CD4-positive, alpha-beta T cell treated with Interleukin-17A for 4 hours (primary cell): Measurements from ENCODE around the gene DMRT2.

Experiments
- DNase-seq: peaks from one replicate; pipeline ENCODE4 v3.0.0-alpha.2; 2020; ENCODE audit warnings: mixed read lengths

DMRT2 gene

GRCh38 chr9:1050125-1050895, at the start of gene DMRT2:
Gene DMRT2, plus strand, starts transcription at chr9:1050357. Its CDS starts 1,257 bp downstream, at chr9:1051614.
- DNase-seq = no peak

- DNase-seq = no peak
These were observed 48.3 kb upstream of the DMRT2 start for GRCh38 chr9:1001838-1002237.

- no peak for DNase-seq
These were observed 47.5 kb upstream of the DMRT2 start for GRCh38 chr9:1002678-1003077.

- DNase-seq = no peak
These were observed 45.0 kb upstream of the DMRT2 start for GRCh38 chr9:1005043-1005667.

- DNase-seq = no peak
These were observed 42.8 kb upstream of the DMRT2 start for GRCh38 chr9:1007312-1007711.

GRCh38 chr9:1008216-1008615, 41.9 kb upstream of the DMRT2 start:
- no peak for DNase-seq

- peak; percentile 75 for DNase-seq
These were observed 41.0 kb upstream of the DMRT2 start for GRCh38 chr9:1009101-1009707.

GRCh38 chr9:1013021-1013420, 37.1 kb upstream of the DMRT2 start:
- no peak for DNase-seq

- DNase-seq = no peak
These were observed 35.9 kb upstream of the DMRT2 start for GRCh38 chr9:1014225-1014624.

GRCh38 chr9:1014640-1015039, 35.5 kb upstream of the DMRT2 start:
- DNase-seq = no peak

GRCh38 chr9:1018121-1018520, 32.0 kb upstream of the DMRT2 start:
- no peak for DNase-seq

GRCh38 chr9:1024112-1024511, 26.0 kb upstream of the DMRT2 start:
- no peak for DNase-seq

GRCh38 chr9:1025131-1025530, 25.0 kb upstream of the DMRT2 start:
- no peak for DNase-seq

- no peak for DNase-seq
These were observed 23.9 kb upstream of the DMRT2 start for GRCh38 chr9:1026219-1026618.

- no peak for DNase-seq
These were observed 21.5 kb upstream of the DMRT2 start for GRCh38 chr9:1028501-1029190.

- DNase-seq = no peak
These were observed 18.1 kb upstream of the DMRT2 start for GRCh38 chr9:1031951-1032601.

GRCh38 chr9:1034271-1034670, 15.9 kb upstream of the DMRT2 start:
- no peak for DNase-seq

GRCh38 chr9:1039589-1039988, 10.6 kb upstream of the DMRT2 start:
- no peak for DNase-seq

- DNase-seq = no peak
These were observed 7.7 kb upstream of the DMRT2 start for GRCh38 chr9:1042466-1042865.

- DNase-seq = no peak
These were observed 5.5 kb upstream of the DMRT2 start for GRCh38 chr9:1044643-1045042.

- no peak for DNase-seq
These were observed 3.3 kb upstream of the DMRT2 start for GRCh38 chr9:1046639-1047572.
